Hepatic stellate cell (primary cell): Measurements from ENCODE around the gene ARHGEF37.
A peak's percentile ranks its signal among the peaks of the same experiment; 100 is the strongest.
"Not testable (repeated sequence)": the region's sequence is repeated elsewhere in the genome, so short reads cannot be mapped to it uniquely, and the experiment has no call there.

ENCODE experiments used
- DNase-seq: peaks from one replicate; pipeline ENCODE4 v3.0.0; 2011; ENCODE audit warnings: low spot score

ARHGEF37 gene

GRCh38 chr5:149649730-149650129 is 68.4 kb downstream of the ARHGEF37 start:
- not testable (repeated sequence) for DNase-seq

- DNase-seq: no peak
Observed at GRCh38 chr5:149651686-149652085, 70.4 kb downstream of the ARHGEF37 start.

- no peak for DNase-seq
Observed at GRCh38 chr5:149652697-149653096, 71.4 kb downstream of the ARHGEF37 start.

GRCh38 chr5:149654231-149654630 is 72.9 kb downstream of the ARHGEF37 start:
- DNase-seq: no peak

GRCh38 chr5:149654883-149655505 is 73.7 kb downstream of the ARHGEF37 start:
- no peak for DNase-seq

DNA sequence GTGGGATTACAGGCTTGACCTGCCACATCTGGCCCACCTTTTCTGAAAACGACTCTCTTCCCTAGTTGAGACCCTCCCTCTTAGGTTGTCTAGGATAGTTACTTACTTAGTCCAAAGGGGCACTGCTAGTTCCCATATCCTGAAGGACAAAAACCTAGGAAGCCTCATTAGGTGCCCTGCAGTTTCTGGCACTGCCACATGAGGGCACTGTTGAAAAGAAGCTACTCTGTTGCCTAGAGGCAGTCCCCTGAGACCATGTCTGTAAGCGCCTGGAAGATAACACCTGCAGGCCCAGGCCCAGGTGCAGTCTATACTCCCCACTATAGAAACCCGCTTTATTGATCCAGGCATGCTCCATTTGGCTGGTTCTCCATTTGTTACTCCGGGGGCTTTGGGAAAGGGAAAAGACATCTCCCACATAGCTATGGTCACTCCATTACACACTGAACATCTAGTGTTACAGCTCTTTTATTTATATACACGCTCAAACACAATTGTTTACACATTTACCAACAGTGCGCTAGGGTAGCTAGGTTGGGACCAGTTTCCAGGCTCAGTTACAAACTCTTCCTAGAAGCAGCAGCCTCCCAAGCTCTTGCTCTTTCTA is 75.4 kb downstream of the ARHGEF37 start:
- DNase-seq: no peak

- DNase-seq: no peak
Observed at GRCh38 chr5:149657324-149657723, 76.0 kb downstream of the ARHGEF37 start.

DNA sequence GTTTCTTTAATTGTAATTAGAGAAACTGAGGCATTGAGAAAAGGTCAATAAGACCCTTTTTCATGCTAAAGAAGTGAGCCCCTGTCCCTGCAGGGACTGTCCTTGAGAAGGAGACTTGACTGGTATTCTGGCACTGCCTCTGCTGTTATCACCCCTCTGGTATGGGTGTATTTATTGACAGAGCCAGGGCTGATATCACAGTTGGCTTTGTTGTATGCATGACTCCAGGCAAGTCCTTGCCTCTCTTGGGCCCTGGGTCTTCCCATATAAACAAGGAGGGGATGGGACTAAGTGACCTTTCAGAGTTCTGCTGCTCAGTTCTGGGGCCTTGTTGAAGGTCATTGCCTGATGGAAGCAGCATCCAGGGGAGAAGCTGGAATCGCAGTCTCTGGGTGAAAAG is 77.0 kb downstream of the ARHGEF37 start:
- DNase-seq: no peak

GRCh38 chr5:149664083-149664482 is 82.8 kb downstream of the ARHGEF37 start:
- DNase-seq: no peak

GRCh38 chr5:149664666-149665415 is 83.5 kb downstream of the ARHGEF37 start:
- DNase-seq: no peak

DNA sequence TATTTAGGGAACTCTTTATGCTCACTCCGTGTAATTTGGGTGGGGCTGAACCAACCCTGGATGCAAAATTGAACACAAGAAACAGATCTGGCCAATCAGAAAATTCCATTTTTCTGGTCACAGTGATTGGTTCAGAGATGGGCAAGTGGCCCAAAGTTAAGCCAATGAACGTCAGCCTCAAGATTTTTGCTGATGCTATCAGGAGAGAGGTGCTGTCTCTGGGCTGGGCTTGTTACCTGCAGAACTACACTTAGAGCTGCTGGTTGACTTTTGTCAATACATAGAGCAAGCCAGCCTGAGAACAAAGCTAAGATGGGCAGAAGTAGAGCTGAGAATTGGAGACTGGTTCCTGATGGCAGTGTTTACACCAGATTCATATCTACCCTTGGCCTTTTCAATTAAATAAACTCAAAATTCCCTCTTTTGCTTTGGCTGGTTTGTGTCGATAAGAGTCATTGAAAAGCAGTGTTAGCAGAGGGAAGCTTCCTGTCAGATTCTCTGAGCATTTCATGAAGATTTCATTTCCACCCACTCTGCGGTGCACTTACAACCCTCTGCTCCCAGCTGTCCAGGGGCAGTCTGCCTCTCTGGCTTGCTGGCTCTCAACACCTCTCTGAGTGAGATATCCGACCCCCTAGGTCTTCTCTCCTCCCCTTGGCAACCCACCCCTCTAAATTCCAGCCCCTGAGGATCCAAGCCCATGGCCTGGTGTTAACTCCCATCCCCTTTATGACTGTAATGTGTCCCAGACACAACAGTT is 84.3 kb downstream of the ARHGEF37 start:
- DNase-seq: no peak

DNA sequence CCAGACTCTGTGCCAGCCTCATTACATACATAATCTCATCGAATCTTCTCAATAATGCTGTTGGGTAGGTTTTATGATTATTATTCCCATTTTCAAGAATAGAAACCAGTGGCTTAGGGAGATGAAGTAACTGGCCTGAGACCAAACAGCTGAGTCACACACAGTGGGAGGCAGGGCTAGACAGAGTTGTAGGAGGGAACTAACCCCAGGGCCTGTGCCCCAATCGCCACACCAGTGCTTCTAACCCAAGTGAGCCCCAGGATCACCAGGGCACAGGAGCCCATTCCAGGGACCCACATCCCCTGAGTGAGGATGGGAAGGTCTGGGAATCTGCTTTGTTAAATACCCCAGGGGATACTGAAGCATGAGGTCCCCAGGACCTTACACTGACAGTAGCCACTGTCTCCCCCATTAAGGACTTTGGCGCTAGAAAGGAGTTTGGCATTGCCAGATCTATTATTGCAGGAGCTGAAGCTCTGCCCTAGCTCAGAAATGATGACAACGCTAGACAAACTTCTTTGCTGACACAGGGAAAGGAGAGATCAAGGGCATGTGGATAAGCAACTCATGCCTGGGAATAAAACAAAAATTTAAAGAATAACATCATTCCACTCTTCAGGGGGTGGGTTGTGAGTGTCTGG is 85.0 kb downstream of the ARHGEF37 start:
- DNase-seq: no peak

DNA sequence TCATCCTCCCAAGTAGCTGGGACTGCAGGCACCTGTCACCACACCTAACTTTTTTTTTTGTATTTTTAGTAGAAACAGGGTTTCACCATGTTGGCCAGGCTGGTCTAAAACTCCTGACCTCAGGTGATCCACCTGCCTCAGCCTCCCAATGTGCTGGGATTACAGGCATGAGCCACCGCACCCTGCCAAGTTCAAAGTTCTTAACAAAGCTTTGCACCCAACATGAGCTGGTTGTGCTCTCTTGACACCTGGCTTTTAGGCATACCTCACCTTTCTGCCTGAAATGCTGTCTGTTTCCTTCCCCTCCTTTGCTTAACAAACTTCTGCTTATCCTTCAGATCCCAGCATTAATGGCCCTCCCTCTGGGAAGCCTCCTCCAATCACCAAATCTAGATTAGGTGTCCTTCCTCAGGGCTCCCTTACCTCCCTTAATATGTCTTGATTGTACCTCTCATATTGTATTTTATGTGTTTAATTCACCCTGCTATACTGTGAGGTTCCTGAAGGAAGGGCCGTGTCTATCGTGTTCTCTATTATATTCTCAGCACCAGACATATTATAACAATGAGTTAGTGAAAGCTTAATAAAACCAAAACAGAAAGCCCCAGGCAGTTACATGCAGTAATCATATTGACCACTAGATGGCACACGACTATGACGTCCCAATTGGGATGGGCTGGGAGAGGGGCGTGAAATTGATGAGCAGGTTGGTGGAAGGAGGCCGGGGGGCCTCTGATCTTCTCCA is 86.0 kb downstream of the ARHGEF37 start:
- peak; percentile 36 for DNase-seq

DNA sequence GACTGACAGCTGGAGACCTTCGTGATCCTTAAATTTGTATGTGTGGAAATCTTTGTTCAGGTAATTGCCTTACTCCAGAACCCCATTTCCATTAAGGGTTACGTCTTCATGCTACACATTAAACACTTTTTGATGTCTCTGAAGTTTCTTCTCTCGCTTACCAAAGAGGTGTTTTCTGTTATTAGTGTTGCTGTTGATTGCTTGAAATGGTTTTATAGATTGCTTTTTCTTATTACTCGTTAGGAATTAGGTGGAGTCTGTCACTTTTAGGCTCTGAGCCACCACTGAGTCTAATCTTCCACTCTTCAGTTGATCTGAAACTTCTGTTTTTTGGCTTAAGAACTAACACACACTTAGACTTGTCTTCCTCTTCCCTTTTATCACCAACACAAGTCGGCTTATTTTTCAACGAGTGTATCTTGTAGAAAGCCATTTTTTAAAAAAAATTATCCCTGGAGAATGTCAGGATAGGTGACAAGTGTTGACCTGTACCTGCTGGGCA is 86.6 kb downstream of the ARHGEF37 start:
- no peak for DNase-seq

DNA sequence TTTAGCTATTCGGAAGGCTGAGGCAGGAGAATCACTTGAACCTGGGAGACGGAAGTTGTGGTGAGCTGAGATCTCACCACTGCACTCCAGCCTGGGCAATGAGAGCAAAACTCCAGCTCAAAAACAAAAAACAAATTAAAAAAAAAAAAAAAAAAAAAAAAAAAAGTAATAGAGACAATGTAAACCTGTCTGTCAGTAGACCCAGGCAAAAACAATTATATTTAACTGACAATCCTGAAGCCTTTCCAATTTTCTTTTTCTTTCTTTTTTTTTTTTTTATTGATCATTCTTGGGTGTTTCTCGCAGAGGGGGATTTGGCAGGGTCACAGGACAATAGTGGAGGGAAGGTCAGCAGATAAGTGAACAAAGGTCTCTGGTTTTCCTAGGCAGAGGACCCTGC is 88.0 kb downstream of the ARHGEF37 start:
- not testable (repeated sequence) for DNase-seq

DNA sequence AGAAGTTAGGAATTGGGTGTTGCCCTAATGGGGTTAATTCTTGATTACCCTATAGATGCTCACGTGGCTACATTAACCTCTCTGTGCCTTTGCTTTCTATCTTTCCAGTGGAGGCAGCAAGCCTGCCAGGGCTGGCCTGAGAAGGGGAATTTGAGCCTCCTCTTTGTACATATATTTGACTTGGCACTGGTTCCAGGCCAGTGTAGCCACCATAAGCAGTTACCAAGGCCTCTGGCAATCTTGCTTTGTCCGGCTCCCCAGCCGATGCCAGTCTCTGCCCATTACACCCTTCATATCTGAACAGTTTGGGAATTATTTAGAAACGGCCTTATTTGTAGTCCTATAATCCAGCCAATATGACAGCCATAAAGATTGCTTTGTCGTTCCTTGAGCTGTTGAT is 90.2 kb downstream of the ARHGEF37 start:
- no peak for DNase-seq

GRCh38 chr5:149672701-149673476 is 91.6 kb downstream of the ARHGEF37 start:
- DNase-seq: no peak

- DNase-seq: no peak
Observed at GRCh38 chr5:149674686-149675085, 93.4 kb downstream of the ARHGEF37 start.

GRCh38 chr5:149675610-149676201 is 94.4 kb downstream of the ARHGEF37 start:
- no peak for DNase-seq

DNA sequence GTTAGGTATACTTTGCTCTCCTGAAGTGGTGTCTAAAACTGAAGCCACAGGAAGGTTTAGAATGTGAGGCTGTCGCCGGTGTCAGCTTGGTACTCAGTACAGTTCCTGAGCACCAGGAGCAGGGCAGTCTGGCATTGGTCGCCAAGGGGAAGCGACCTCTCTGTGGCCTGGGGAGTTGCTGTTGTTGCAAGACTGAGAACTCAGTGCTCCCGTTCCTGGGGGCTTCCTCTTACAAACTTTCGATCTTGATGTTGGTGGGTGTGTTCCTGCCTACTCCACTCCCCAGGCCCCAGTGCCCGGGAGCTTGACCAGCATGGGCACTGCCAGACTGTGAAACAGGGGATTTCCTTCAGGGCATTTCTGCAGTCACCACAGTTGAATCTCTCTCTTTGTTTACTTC is 96.4 kb downstream of the ARHGEF37 start:
- DNase-seq: no peak
